HG03457 (cell line): Measurements from ENCODE around the gene GSTM2.
"Not testable (repeated sequence)": the region's sequence is repeated elsewhere in the genome, so short reads cannot be mapped to it uniquely, and the experiment has no call there.

Experiments used
- ATAC-seq: cut with Tn5 transposase; IDR thresholded peaks from one replicate; pipeline ENCODE4 v1.9.1; 2021; ENCODE audit warnings: moderate number of reproducible peaks; ENCODE audit not compliant: unreplicated experiment

The GSTM2 gene

GRCh38 chr1:109673861-109674260 is 6.0 kb downstream of the GSTM2 start:
- ATAC-seq, result not testable (repeated sequence)

- not testable (repeated sequence) for ATAC-seq
These were observed 9.0 kb downstream of the GSTM2 start for GRCh38 chr1:109676683-109677381.

GRCh38 chr1:109677459-109677858 is 9.6 kb downstream of the GSTM2 start:
- no peak for ATAC-seq

- not testable (repeated sequence) for ATAC-seq
These were observed 10.8 kb downstream of the GSTM2 start for GRCh38 chr1:109678637-109679036.

GRCh38 chr1:109684777-109685176 is 16.9 kb downstream of the GSTM2 start:
- not testable (repeated sequence) for ATAC-seq

- not testable (repeated sequence) for ATAC-seq
These were observed 17.5 kb downstream of the GSTM2 start for GRCh38 chr1:109685399-109685798.

- not testable (repeated sequence) for ATAC-seq
These were observed 18.0 kb downstream of the GSTM2 start for GRCh38 chr1:109685890-109686289.

GRCh38 chr1:109687109-109687508 is 19.3 kb downstream of the GSTM2 start:
- peak; percentile 16 for ATAC-seq

GRCh38 chr1:109687641-109688499 is 20.0 kb downstream of the GSTM2 start, which contains the start of gene GSTM1:
TSS of gene GSTM1 (plus strand) at chr1:109687817. CDS start at chr1:109687874, 57 bp downstream.
- ATAC-seq, result peak; percentile 94

- ATAC-seq, result no peak
These were observed 22.1 kb downstream of the GSTM2 start for GRCh38 chr1:109689844-109690405.

- no peak for ATAC-seq
These were observed 23.9 kb downstream of the GSTM2 start for GRCh38 chr1:109691759-109692158.

GRCh38 chr1:109694400-109694799 is 26.5 kb downstream of the GSTM2 start:
- not testable (repeated sequence) for ATAC-seq

- not testable (repeated sequence) for ATAC-seq
These were observed 27.3 kb downstream of the GSTM2 start for GRCh38 chr1:109695138-109695537.

- no peak for ATAC-seq
These were observed 29.2 kb downstream of the GSTM2 start for GRCh38 chr1:109697066-109697465.

- ATAC-seq, result not testable (repeated sequence)
These were observed 30.0 kb downstream of the GSTM2 start for GRCh38 chr1:109697861-109698260.

GRCh38 chr1:109702940-109703339 is 35.1 kb downstream of the GSTM2 start:
- ATAC-seq, result not testable (repeated sequence)

GRCh38 chr1:109704173-109704572 is 36.3 kb downstream of the GSTM2 start:
- ATAC-seq, result no peak

- no peak for ATAC-seq
These were observed 37.6 kb downstream of the GSTM2 start for GRCh38 chr1:109705411-109705810.

- not testable (repeated sequence) for ATAC-seq
These were observed 41.1 kb downstream of the GSTM2 start for GRCh38 chr1:109708949-109709348.

GRCh38 chr1:109709822-109710221 is 42.0 kb downstream of the GSTM2 start:
- not testable (repeated sequence) for ATAC-seq

- not testable (repeated sequence) for ATAC-seq
These were observed 43.9 kb downstream of the GSTM2 start, which contains the start of gene GSTM5 for GRCh38 chr1:109711593-109712320. TSS of gene GSTM5 (plus strand) at chr1:109712251. CDS start at chr1:109712313, 62 bp downstream.
